Panc1 (cell line): ENCODE measurements around the gene DPM2. TPM values are rescaled to one million over a fixed set of nuclear protein-coding genes. Genes with fewer than 3 reads are reported as not detected.

Source experiments
- ATAC-seq: fragments of 200-7000 bp; cut with Tn5 transposase; 2 replicates; pipeline ENCODE4 v1.9.1; 2020; ENCODE audit warnings: mild to moderate bottlenecking, moderate library complexity
- BruUV-seq: library from RNA; stranded (reverse); fragments of 400-500 nt; replicated peaks from 2 replicates; lab custom pipeline; 2021; lab: Mats Ljungman, UMichigan
- CTCF ChIA-PET: fragments of 300-600 bp; sonication (Branson Sonifier 250); formaldehyde crosslinking; loops from one replicate; lab custom pipeline; 2022; ENCODE audit warnings: antibody characterized with exemption; lab: Charles Lee
- POLR2A ChIA-PET: fragments of 300-600 bp; sonication (Branson Sonifier 250); formaldehyde crosslinking; loops from one replicate; lab custom pipeline; 2022; ENCODE audit warnings: antibody characterized with exemption; lab: Charles Lee
- DNase-seq: peaks from one replicate; pipeline ENCODE4 v3.0.0-alpha.2; 2010; ENCODE audit warnings: low read depth, low spot score
- H3K27ac ChIP-seq: 2 replicates; pipeline ENCODE4 v1.5.1; 2011; ENCODE audit warnings: mild to moderate bottlenecking, low read length, inconsistent platforms
- H3K27me3 ChIP-seq: fragments of 200-500 bp; sonication (Bioruptor generic); 2 replicates; pipeline ENCODE4 v1.6.0; 2014; ENCODE audit warnings: low read length, inconsistent platforms; ENCODE audit not compliant: control insufficient read depth, insufficient read depth
- H3K36me3 ChIP-seq: fragments of 200-500 bp; sonication (Bioruptor generic); 2 replicates; pipeline ENCODE4 v1.5.1; 2014; ENCODE audit warnings: inconsistent platforms, mild to moderate bottlenecking, low read length, moderate library complexity; ENCODE audit not compliant: control insufficient read depth, insufficient read depth
- H3K4me1 ChIP-seq: 2 replicates; pipeline ENCODE4 v1.5.1; 2011; ENCODE audit warnings: inconsistent platforms, mild to moderate bottlenecking, low read length, moderate library complexity; ENCODE audit not compliant: control insufficient read depth, insufficient read depth
- H3K4me3 ChIP-seq, 2 experiments: 2 replicates each; pipeline ENCODE4 v1.5.1; 2011 to 2012; ENCODE audit warnings: low read depth in 2 of 2, low read length in 2 of 2, mild to moderate bottlenecking in 2 of 2, inconsistent platforms in 1 of 2, moderate library complexity in 1 of 2
- H3K9me3 ChIP-seq: fragments of 200-500 bp; sonication (Bioruptor generic); 2 replicates; pipeline ENCODE4 v1.5.1; 2014; ENCODE audit warnings: low read depth, mild to moderate bottlenecking, inconsistent platforms, low read length, moderate library complexity; ENCODE audit not compliant: control insufficient read depth, insufficient read depth
- POLR2AphosphoS5 ChIP-seq: IDR thresholded peaks from 2 replicates; pipeline ENCODE4 v1.6.1; 2012; ENCODE audit warnings: mild to moderate bottlenecking, low read depth, low read length, moderate library complexity
- REST ChIP-seq, 2 experiments: IDR thresholded peaks; 2 replicates each; pipeline ENCODE4 v1.6.1; 2011 to 2012; ENCODE audit warnings: low read depth in 2 of 2, control low read depth in 1 of 2, low read length in 1 of 2, mild to moderate bottlenecking in 1 of 2, moderate library complexity in 1 of 2; ENCODE audit not compliant: insufficient read depth in 1 of 2
- SIN3A ChIP-seq: IDR thresholded peaks from 2 replicates; pipeline ENCODE4 v1.6.1; 2012; ENCODE audit warnings: low read depth, mild to moderate bottlenecking, low read length, moderate library complexity, borderline replicate concordance; ENCODE audit not compliant: insufficient read depth
- TCF7L2 ChIP-seq: IDR thresholded peaks from 2 replicates; pipeline ENCODE4 v1.6.1; 2011; ENCODE audit warnings: mild to moderate bottlenecking, low read depth, low read length, inconsistent platforms
- in situ Hi-C: cut with HindIII; loops from 2 replicates; pipeline ENCODE4 v1.10.0; 2016; ENCODE audit warnings: low sequenced_read_pairs, low pct_unique_long_range_greater_than_20kb
- intact Hi-C: fragments of 100-400 bp; cut with micrococcal nuclease; formaldehyde crosslinking; loops from one replicate; pipeline ENCODE4 v1.10.0; 2022; ENCODE audit not compliant: unreplicated experiment
- total RNA-seq: library from RNA; stranded (reverse); gene quantifications from one replicate; pipeline ENCODE4 v1.2.1, GENCODE V29; 2021; ENCODE audit not compliant: unreplicated experiment
- TF ChIP-seq, protein P1 (sequence below): fragments of 450-650 bp; IDR thresholded peaks from 2 replicates; pipeline ENCODE4 v1.5.1; 2017; ENCODE audit warnings: mild to moderate bottlenecking

Gene DPM2
- total RNA-seq, 1 experiment from 2014 or later, result 58.7 TPM

GRCh38 chr9:127909839-127910273 is 27.8 kb downstream of the DPM2 start:
- no peak for ATAC-seq
- Histone ChIP-seq H3K27ac (no peak overlapping the region), H3K9me3 (no peaks in the 10 kb centered on the region), H3K36me3 (no peaks in the 10 kb centered on the region), H3K4me3 (no peak overlapping the region), H3K4me1 (peaks cover 18% of the 10 kb centered on the region), H3K27me3 (no peaks in the 10 kb centered on the region)
- TF ChIP-seq, protein P1, sequence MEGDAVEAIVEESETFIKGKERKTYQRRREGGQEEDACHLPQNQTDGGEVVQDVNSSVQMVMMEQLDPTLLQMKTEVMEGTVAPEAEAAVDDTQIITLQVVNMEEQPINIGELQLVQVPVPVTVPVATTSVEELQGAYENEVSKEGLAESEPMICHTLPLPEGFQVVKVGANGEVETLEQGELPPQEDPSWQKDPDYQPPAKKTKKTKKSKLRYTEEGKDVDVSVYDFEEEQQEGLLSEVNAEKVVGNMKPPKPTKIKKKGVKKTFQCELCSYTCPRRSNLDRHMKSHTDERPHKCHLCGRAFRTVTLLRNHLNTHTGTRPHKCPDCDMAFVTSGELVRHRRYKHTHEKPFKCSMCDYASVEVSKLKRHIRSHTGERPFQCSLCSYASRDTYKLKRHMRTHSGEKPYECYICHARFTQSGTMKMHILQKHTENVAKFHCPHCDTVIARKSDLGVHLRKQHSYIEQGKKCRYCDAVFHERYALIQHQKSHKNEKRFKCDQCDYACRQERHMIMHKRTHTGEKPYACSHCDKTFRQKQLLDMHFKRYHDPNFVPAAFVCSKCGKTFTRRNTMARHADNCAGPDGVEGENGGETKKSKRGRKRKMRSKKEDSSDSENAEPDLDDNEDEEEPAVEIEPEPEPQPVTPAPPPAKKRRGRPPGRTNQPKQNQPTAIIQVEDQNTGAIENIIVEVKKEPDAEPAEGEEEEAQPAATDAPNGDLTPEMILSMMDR, result no peak
- no peak for TF ChIP-seq SIN3A
- no peak for TF ChIP-seq POLR2AphosphoS5
- no peak for TF ChIP-seq REST (IDR thresholded peaks at IDR 0.05; ENCODE audit: insufficient read depth in 1 of 2, low read depth in 2 of 2, low read length in 1 of 2)
- no peak for TF ChIP-seq TCF7L2
- ChIA-PET POLR2A (interaction anchor here (0.5 kb wide), 1 partner anchor 115 kb away, joined by 6 read pairs; no protein-coding TSS in a partner anchor), CTCF (no interaction called here)
- intact Hi-C loops (no loop called here), in situ Hi-C loops (no loop called here)
- no TSS peak for BruUV-seq
- no peak for DNase-seq

DNA sequence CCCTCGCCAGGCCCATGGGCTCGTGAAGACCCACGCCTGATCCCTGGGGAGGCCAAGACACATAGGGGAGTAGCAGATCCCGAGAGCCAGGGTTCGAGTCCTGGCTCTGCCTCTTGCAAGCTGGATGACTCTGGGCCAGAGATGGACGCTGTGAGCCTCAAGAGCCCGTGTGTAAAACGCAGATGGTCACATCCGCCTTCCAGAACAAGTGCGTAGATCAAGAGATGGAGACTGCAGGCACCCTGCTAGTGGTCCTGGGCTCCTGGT is 29.1 kb downstream of the DPM2 start:
- H3K27me3 ChIP-seq, result no peaks in the 10 kb centered on the region
- ChIA-PET POLR2A (no interaction called here), CTCF (no interaction called here)
- ATAC-seq (no peak), DNase-seq (no peak)
- no peak overlapping the region for H3K27ac ChIP-seq
- BruUV-seq, result no TSS peak
- no peaks in the 10 kb centered on the region for H3K9me3 ChIP-seq
- TF ChIP-seq TCF7L2, result no peak
- no peak overlapping the region for H3K4me3 ChIP-seq
- peaks cover 29% of the 10 kb centered on the region for H3K4me1 ChIP-seq
- no peaks in the 10 kb centered on the region for H3K36me3 ChIP-seq
- in situ Hi-C loops, result no loop called here
- intact Hi-C loops, result no loop called here

DNA sequence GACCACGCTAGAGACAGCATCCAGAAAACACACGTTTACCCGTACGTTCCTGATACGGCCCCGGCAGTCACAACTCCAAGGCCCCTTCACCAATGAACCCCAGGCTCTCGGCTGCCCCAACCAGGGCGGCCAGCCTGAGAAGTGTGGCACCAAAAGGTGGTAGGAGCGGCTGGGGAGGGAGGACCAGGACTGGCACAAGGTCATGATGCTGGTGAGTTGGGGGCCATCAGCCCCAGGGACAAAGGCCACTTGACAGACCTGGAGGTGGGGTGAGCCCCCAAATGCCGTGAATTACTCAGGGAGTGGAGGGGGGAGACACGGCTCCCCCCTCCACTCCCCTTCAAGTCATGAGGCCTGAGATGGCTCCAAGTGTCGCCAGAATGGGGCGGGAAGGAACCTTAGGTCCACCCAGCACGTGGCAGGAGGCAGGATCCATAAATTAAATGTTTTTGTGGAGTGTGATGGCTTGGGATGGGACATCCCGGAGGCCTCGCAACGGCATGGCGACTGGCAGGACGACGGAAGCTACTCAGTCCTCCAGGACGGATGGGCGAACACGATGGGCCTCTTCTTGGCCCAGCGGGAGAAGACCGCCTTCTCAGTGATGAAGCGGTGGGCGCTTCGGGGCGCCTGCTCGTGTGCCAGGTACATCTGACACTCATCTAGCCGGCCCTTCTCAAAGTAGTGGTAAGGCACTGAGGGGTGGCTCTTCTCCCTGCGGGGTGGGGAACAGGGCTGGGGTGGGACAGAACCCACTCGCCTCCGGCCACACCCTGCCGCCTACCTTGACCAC is 29.6 kb downstream of the DPM2 start:
- no TSS peak for BruUV-seq
- in situ Hi-C loops, result no loop called here
- no peak for ATAC-seq

More for the DNA sequence above, 29.6 kb downstream of the DPM2 start:
- Histone ChIP-seq H3K4me3 (no peak overlapping the region), H3K27me3 (no peaks in the 10 kb centered on the region), H3K9me3 (no peaks in the 10 kb centered on the region), H3K27ac (no peak overlapping the region), H3K4me1 (peaks cover 34% of the 10 kb centered on the region), H3K36me3 (no peaks in the 10 kb centered on the region)
- ChIA-PET POLR2A (interaction anchor here (0.7 kb wide), 1 partner anchor 38 kb away, joined by 4 read pairs; no protein-coding TSS in a partner anchor), CTCF (no interaction called here)
- TF ChIP-seq, protein P1, result no peak
- TF ChIP-seq TCF7L2 (no peak), SIN3A (no peak), REST (IDR thresholded peaks at IDR 0.05; ENCODE audit: insufficient read depth in 1 of 2, low read depth in 2 of 2, low read length in 1 of 2) (no peak), POLR2AphosphoS5 (no peak)
- DNase-seq, result no peak
- intact Hi-C loops, result no loop called here
